ENCODE measurements around the gene IMMP2L. TPM values are rescaled to one million over a fixed set of nuclear protein-coding genes. Genes with fewer than 3 reads are reported as not detected.

IMMP2L gene
- total RNA-seq, 3 donors from 2014 or later (not counting 1 experiment from before 2014, with no cell fraction given), result 6.9 to 9.2 (median 8.7) TPM

DNA sequence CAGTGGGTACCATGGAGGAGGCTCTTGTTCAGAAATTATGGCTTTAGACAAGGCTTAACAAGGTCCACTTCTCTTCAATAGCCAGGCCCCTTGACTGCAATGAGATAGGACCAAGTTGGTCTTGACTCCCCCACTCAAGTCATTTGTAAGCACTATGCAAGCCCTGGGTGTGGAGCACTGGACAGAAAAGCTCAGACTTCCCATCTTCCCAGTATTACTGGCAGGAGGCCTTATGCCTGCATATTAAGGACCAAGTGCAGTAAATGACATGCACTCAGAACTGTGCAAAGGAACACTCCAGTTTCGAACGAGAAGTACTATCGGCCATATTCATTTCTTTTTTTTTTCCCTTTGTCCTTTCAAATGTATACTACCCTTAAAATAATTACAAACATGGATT, 789.7 kb downstream of the IMMP2L start:
- 100% methylated on average over 3 of the region's 3 CpGs for WGBS (ENCODE audit: insufficient coverage)
- Histone ChIP-seq H3K9me3 (ENCODE audit: control insufficient read depth, insufficient read depth, low read length) (no peaks in the 10 kb centered on the region), H3K27me3 (ENCODE audit: control insufficient read depth, insufficient read depth, low read length) (no peaks in the 10 kb centered on the region), H3K4me1 (ENCODE audit: control insufficient read depth, insufficient read depth, low read length) (no peaks in the 10 kb centered on the region), H3K36me3 (ENCODE audit: control insufficient read depth, insufficient read depth, low read length) (no peaks in the 10 kb centered on the region), H3K27ac (ENCODE audit: low read length) (no peak overlapping the region), H3K4me3 (ENCODE audit: low read length) (no peak overlapping the region)
- Mint-ChIP-seq H3K4me3 (no peak overlapping the region), H3K27ac (no peak overlapping the region), H3K4me1 (no peaks in the 10 kb centered on the region), H3K36me3 (peaks cover 8% of the 10 kb centered on the region), H3K27me3 (ENCODE audit: low read depth in 2 of 2) (no peaks in the 10 kb centered on the region), H3K9me3 (peaks cover 5 to 9% of the 10 kb centered on the region in 2 donors)
- no peak for DNase-seq
- no peak for TF ChIP-seq CTCF (IDR thresholded peaks at IDR 0.05)
- intact Hi-C loops (cut with micrococcal nuclease), result no loop called here
- ATAC-seq, result no peak

GRCh38 chr7:110771717-110772116, 790.6 kb downstream of the IMMP2L start:
- Histone ChIP-seq H3K36me3 (ENCODE audit: control insufficient read depth, insufficient read depth, low read length) (no peaks in the 10 kb centered on the region), H3K4me3 (ENCODE audit: low read length) (no peak overlapping the region), H3K27ac (ENCODE audit: low read length) (no peak overlapping the region), H3K27me3 (ENCODE audit: control insufficient read depth, insufficient read depth, low read length) (no peaks in the 10 kb centered on the region), H3K4me1 (ENCODE audit: control insufficient read depth, insufficient read depth, low read length) (no peaks in the 10 kb centered on the region), H3K9me3 (ENCODE audit: control insufficient read depth, insufficient read depth, low read length) (no peaks in the 10 kb centered on the region)
- peaks cover 8 to 9% of the 10 kb centered on the region in 2 donors for H3K9me3 Mint-ChIP-seq
- TF ChIP-seq CTCF (IDR thresholded peaks at IDR 0.05), result no peak
- H3K4me1 Mint-ChIP-seq, result no peaks in the 10 kb centered on the region
- intact Hi-C loops (cut with micrococcal nuclease), result no loop called here
- 97% methylated on average over 3 of the region's 3 CpGs for whole genome bisulfite sequencing (ENCODE audit: insufficient coverage)
- no peak for ATAC-seq
- H3K27me3 Mint-ChIP-seq (ENCODE audit: low read depth in 2 of 2), result no peaks in the 10 kb centered on the region
- no peak for DNase-seq
- no peak overlapping the region for H3K4me3 Mint-ChIP-seq
- H3K36me3 Mint-ChIP-seq, result peaks cover 8% of the 10 kb centered on the region
- H3K27ac Mint-ChIP-seq, result no peak overlapping the region

GRCh38 chr7:110767550-110768110, 794.7 kb downstream of the IMMP2L start:
- H3K36me3 ChIP-seq (ENCODE audit: control insufficient read depth, insufficient read depth, low read length), result no peaks in the 10 kb centered on the region
- H3K9me3 ChIP-seq (ENCODE audit: control insufficient read depth, insufficient read depth, low read length), result no peaks in the 10 kb centered on the region
- ATAC-seq, result no peak
- no peaks in the 10 kb centered on the region for H3K4me1 ChIP-seq (ENCODE audit: control insufficient read depth, insufficient read depth, low read length)
- no peak for DNase-seq
- WGBS (ENCODE audit: insufficient coverage), result 97% methylated on average over 3 of the region's 3 CpGs
- no peak overlapping the region for H3K27ac ChIP-seq (ENCODE audit: low read length)
- no peak overlapping the region for H3K27ac Mint-ChIP-seq
- TF ChIP-seq CTCF (IDR thresholded peaks at IDR 0.05), result no peak
- no peaks in the 10 kb centered on the region for H3K27me3 Mint-ChIP-seq (ENCODE audit: low read depth in 2 of 2)
- peaks cover 8% of the 10 kb centered on the region for H3K36me3 Mint-ChIP-seq
- H3K4me3 ChIP-seq (ENCODE audit: low read length), result no peak overlapping the region
- intact Hi-C loops (cut with micrococcal nuclease), result no loop called here
- no peaks in the 10 kb centered on the region for H3K4me1 Mint-ChIP-seq
- H3K4me3 Mint-ChIP-seq, result no peak overlapping the region
- peaks cover 8 to 9% of the 10 kb centered on the region in 2 donors for H3K9me3 Mint-ChIP-seq
- no peaks in the 10 kb centered on the region for H3K27me3 ChIP-seq (ENCODE audit: control insufficient read depth, insufficient read depth, low read length)

GRCh38 chr7:110766864-110767263, 795.4 kb downstream of the IMMP2L start:
- Mint-ChIP-seq H3K9me3 (peaks cover 8 to 9% of the 10 kb centered on the region in 2 donors), H3K4me1 (no peaks in the 10 kb centered on the region), H3K27me3 (ENCODE audit: low read depth in 2 of 2) (no peaks in the 10 kb centered on the region), H3K27ac (no peak overlapping the region), H3K4me3 (no peak overlapping the region), H3K36me3 (peaks cover 8% of the 10 kb centered on the region)
- H3K36me3 ChIP-seq (ENCODE audit: control insufficient read depth, insufficient read depth, low read length), result no peaks in the 10 kb centered on the region
- intact Hi-C loops (cut with micrococcal nuclease), result no loop called here
- no peak for TF ChIP-seq CTCF (IDR thresholded peaks at IDR 0.05)
- 98% methylated on average over 2 of the region's 2 CpGs for WGBS (ENCODE audit: insufficient coverage)
- DNase-seq (no peak), ATAC-seq (no peak)
- H3K4me1 ChIP-seq (ENCODE audit: control insufficient read depth, insufficient read depth, low read length), result no peaks in the 10 kb centered on the region
- H3K9me3 ChIP-seq (ENCODE audit: control insufficient read depth, insufficient read depth, low read length), result no peaks in the 10 kb centered on the region
- H3K4me3 ChIP-seq (ENCODE audit: low read length), result no peak overlapping the region
- no peak overlapping the region for H3K27ac ChIP-seq (ENCODE audit: low read length)
- H3K27me3 ChIP-seq (ENCODE audit: control insufficient read depth, insufficient read depth, low read length), result no peaks in the 10 kb centered on the region
